NCI-H1694 (cell line): ENCODE data around the gene GAB4.
"Not testable (repeated sequence)": the region's sequence is repeated elsewhere in the genome, so short reads cannot be mapped to it uniquely, and the experiment has no call there.

Source experiments
- DNase-seq: peaks from one replicate; lab custom pipeline; 2025; lab: John Stamatoyannopoulos, UW

Gene GAB4

GRCh38 chr22:17007852-17008731 lies at the start of gene GAB4:
Gene GAB4 (minus strand): TSS chr22:17008222. CDS start chr22:17008114, 108 bp downstream.
- DNase-seq = no peak

- DNase-seq = no peak
These were observed 48.8 kb upstream of the GAB4 start for GRCh38 chr22:17056807-17057206.

- no peak for DNase-seq
These were observed 48.0 kb upstream of the GAB4 start for GRCh38 chr22:17056058-17056457.

GRCh38 chr22:17047656-17048055 lies 39.6 kb upstream of the GAB4 start:
- no peak for DNase-seq

- no peak for DNase-seq
These were observed 38.7 kb upstream of the GAB4 start for GRCh38 chr22:17046566-17047348.

- no peak for DNase-seq
These were observed 35.5 kb upstream of the GAB4 start for GRCh38 chr22:17043521-17043920.

- DNase-seq = not testable (repeated sequence)
These were observed 29.1 kb upstream of the GAB4 start for GRCh38 chr22:17036842-17037711.

- not testable (repeated sequence) for DNase-seq
These were observed 28.2 kb upstream of the GAB4 start for GRCh38 chr22:17035976-17036841.

GRCh38 chr22:17035246-17035645 lies 27.2 kb upstream of the GAB4 start:
- DNase-seq = no peak

- DNase-seq = not testable (repeated sequence)
These were observed 26.5 kb upstream of the GAB4 start for GRCh38 chr22:17034532-17034931.

GRCh38 chr22:17032277-17032676 lies 24.3 kb upstream of the GAB4 start:
- not testable (repeated sequence) for DNase-seq

GRCh38 chr22:17024380-17024779 lies 16.4 kb upstream of the GAB4 start:
- DNase-seq = not testable (repeated sequence)

- DNase-seq = not testable (repeated sequence)
These were observed 7.5 kb upstream of the GAB4 start for GRCh38 chr22:17015552-17015951.

GRCh38 chr22:17014101-17014440 lies 6.0 kb upstream of the GAB4 start:
- DNase-seq = not testable (repeated sequence)

GRCh38 chr22:17013396-17014100 lies 5.5 kb upstream of the GAB4 start:
- DNase-seq = no peak

GRCh38 chr22:17012267-17012666 lies 4.2 kb upstream of the GAB4 start:
- no peak for DNase-seq

- DNase-seq = no peak
These were observed 1.7 kb upstream of the GAB4 start for GRCh38 chr22:17009640-17010291.

- DNase-seq = no peak
These were observed 765 bp downstream of the GAB4 start for GRCh38 chr22:17007257-17007656.

GRCh38 chr22:16989915-16990314 lies 18.1 kb downstream of the GAB4 start:
- no peak for DNase-seq

GRCh38 chr22:16988257-16988656 lies 19.8 kb downstream of the GAB4 start:
- DNase-seq = no peak
